ENCODE measurements around the gene DESI1.

DNA sequence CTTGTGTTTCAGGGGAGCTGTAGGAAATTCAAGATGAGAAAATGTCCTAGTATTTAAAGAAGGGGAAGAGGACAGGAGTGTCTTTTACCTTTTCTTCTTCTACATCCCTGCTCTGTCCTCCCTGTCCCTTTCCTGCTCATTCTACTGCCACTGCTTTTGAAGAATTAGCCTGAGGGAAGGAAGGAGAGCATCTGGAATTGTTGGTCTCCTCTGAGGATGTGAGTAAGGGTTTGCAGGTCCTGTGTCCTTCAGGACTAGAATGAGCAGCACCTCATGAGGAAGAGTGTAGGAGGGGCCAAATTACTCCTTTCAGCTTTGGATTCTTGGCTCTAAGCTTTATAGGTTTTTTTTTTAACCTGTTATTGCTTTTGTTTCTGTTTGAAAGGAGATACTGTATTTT is 43.6 kb upstream of the DESI1 start:
- TF ChIP-seq EP300 (IDR thresholded peaks at IDR 0.05) = no peak
- TF ChIP-seq POLR2AphosphoS5 (IDR thresholded peaks at IDR 0.05) = no peak
- no peak for TF ChIP-seq CTCF (IDR thresholded peaks at IDR 0.05)
- no peak for TF ChIP-seq POLR2A (IDR thresholded peaks at IDR 0.05)

All from upper lobe of left lung (tissue), 4 donors.